ENCODE measurements around the gene RGR. TPM values are rescaled to one million over a fixed set of nuclear protein-coding genes. Genes with fewer than 3 reads are reported as not detected.

RGR gene
- total and polyA plus RNA-seq, 4 donors: 0.05 to 0.65 (median 0.31) TPM; not detected in 1

GRCh38 chr10:84302223-84302622 lies 57.4 kb downstream of the RGR start:
- H3K36me3 ChIP-seq (ENCODE audit: control insufficient read depth in 4 of 4, insufficient read depth in 4 of 4, low read length in 4 of 4): no peaks in the 10 kb centered on the region
- no peak overlapping the region for H3K27ac ChIP-seq (ENCODE audit: low read depth in 1 of 2, low read length in 1 of 2)
- DNase-seq: no peak
- H3K4me3 ChIP-seq: no peak overlapping the region
- TF ChIP-seq, protein P1, sequence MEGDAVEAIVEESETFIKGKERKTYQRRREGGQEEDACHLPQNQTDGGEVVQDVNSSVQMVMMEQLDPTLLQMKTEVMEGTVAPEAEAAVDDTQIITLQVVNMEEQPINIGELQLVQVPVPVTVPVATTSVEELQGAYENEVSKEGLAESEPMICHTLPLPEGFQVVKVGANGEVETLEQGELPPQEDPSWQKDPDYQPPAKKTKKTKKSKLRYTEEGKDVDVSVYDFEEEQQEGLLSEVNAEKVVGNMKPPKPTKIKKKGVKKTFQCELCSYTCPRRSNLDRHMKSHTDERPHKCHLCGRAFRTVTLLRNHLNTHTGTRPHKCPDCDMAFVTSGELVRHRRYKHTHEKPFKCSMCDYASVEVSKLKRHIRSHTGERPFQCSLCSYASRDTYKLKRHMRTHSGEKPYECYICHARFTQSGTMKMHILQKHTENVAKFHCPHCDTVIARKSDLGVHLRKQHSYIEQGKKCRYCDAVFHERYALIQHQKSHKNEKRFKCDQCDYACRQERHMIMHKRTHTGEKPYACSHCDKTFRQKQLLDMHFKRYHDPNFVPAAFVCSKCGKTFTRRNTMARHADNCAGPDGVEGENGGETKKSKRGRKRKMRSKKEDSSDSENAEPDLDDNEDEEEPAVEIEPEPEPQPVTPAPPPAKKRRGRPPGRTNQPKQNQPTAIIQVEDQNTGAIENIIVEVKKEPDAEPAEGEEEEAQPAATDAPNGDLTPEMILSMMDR (IDR thresholded peaks at IDR 0.05; ENCODE audit: control extremely low read depth, extremely low read depth): no peak
- H3K9ac ChIP-seq (ENCODE audit: insufficient read depth in 1 of 2, low read length in 2 of 2): no peak overlapping the region
- WGBS, 2 donors: 81 to 95% methylated on average over 2 of the region's 2 CpGs
- no peaks in the 10 kb centered on the region for H3K9me3 ChIP-seq (ENCODE audit: control insufficient read depth in 4 of 4, insufficient read depth in 3 of 4, low read length in 3 of 4)
- no peak for ATAC-seq (ENCODE audit: insufficient read depth, low FRiP score)
- peaks cover 0 to 3% (median 2%) of the 10 kb centered on the region in 3 donors for H3K27me3 ChIP-seq (ENCODE audit: control insufficient read depth in 3 of 3, insufficient read depth in 3 of 3, low read length in 2 of 3)
- H3K4me1 ChIP-seq (ENCODE audit: control insufficient read depth in 5 of 5, insufficient read depth in 5 of 5, low read length in 5 of 5): peaks cover 0 to 1% (median 0%) of the 10 kb centered on the region in 5 donors

GRCh38 chr10:84306751-84307384 lies 62.0 kb downstream of the RGR start:
- Histone ChIP-seq H3K9me3 (ENCODE audit: control insufficient read depth in 4 of 4, insufficient read depth in 3 of 4, low read length in 3 of 4) (no peaks in the 10 kb centered on the region), H3K4me3 (no peak overlapping the region), H3K27me3 (ENCODE audit: control insufficient read depth in 3 of 3, insufficient read depth in 3 of 3, low read length in 2 of 3) (peaks cover 0 to 2% (median 0%) of the 10 kb centered on the region in 3 donors), H3K4me1 (ENCODE audit: control insufficient read depth in 5 of 5, insufficient read depth in 5 of 5, low read length in 5 of 5) (peaks cover 0 to 7% (median 4%) of the 10 kb centered on the region in 5 donors), H3K36me3 (ENCODE audit: control insufficient read depth in 4 of 4, insufficient read depth in 4 of 4, low read length in 4 of 4) (no peaks in the 10 kb centered on the region), H3K27ac (ENCODE audit: low read depth in 1 of 2, low read length in 1 of 2) (peak overlapping the region in 1 of 2 donors; percentile 52), H3K9ac (ENCODE audit: insufficient read depth in 1 of 2, low read length in 2 of 2) (no peak overlapping the region)
- TF ChIP-seq, protein P1 (IDR thresholded peaks at IDR 0.05; ENCODE audit: control extremely low read depth, extremely low read depth): no peak
- no peak for ATAC-seq (ENCODE audit: insufficient read depth, low FRiP score)
- DNase-seq: no peak
- WGBS, 2 donors: 87 to 91% methylated on average over 4 of the region's 4 CpGs

DNA sequence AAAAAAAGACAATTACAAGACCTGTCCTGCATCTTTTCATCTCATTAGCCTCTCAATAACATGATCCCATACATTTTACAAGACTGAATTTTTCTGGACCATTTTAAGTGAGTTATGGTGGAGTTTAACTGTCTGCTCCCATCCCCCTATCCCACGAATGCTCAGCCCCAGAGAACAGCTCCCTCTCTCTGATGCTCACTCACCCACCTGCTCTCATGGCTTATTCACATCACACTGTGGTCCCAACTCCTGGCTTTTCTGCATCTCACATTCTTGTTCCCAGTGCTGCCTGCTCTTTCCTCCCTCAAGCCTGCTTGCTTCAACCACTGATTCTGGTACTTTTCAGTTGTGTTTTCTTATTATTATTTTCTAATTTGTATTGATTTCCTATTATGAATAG lies 63.2 kb downstream of the RGR start:
- Histone ChIP-seq H3K9ac (ENCODE audit: insufficient read depth in 1 of 2, low read length in 2 of 2) (no peak overlapping the region), H3K4me1 (ENCODE audit: control insufficient read depth in 5 of 5, insufficient read depth in 5 of 5, low read length in 5 of 5) (peaks cover 0 to 7% (median 4%) of the 10 kb centered on the region in 5 donors), H3K27ac (ENCODE audit: low read depth in 1 of 2, low read length in 1 of 2) (no peak overlapping the region), H3K9me3 (ENCODE audit: control insufficient read depth in 4 of 4, insufficient read depth in 3 of 4, low read length in 3 of 4) (no peaks in the 10 kb centered on the region), H3K36me3 (ENCODE audit: control insufficient read depth in 4 of 4, insufficient read depth in 4 of 4, low read length in 4 of 4) (no peaks in the 10 kb centered on the region), H3K27me3 (ENCODE audit: control insufficient read depth in 3 of 3, insufficient read depth in 3 of 3, low read length in 2 of 3) (peaks cover 0 to 2% (median 0%) of the 10 kb centered on the region in 3 donors), H3K4me3 (no peak overlapping the region)
- DNase-seq (no peak), ATAC-seq (ENCODE audit: insufficient read depth, low FRiP score) (no peak)
- 31 to 41% methylated on average over 1 of the region's 1 CpG for WGBS, 2 donors
- TF ChIP-seq, protein P1 (IDR thresholded peaks at IDR 0.05; ENCODE audit: control extremely low read depth, extremely low read depth): no peak
